KMS-11 (cell line): ENCODE measurements around the gene ADGRB2.

Experiments
- H2AFZ ChIP-seq: fragments of 200-600 bp; sonication (generic); 2 replicates; pipeline ENCODE4 v1.6.1; 2016; ENCODE audit warnings: antibody characterized with exemption, mixed run types, low read depth
- H3K27ac ChIP-seq: fragments of 200-600 bp; sonication (generic); 2 replicates; pipeline ENCODE4 v1.6.1; 2016; ENCODE audit warnings: mild to moderate bottlenecking, mixed run types
- H3K27me3 ChIP-seq: fragments of 200-600 bp; sonication (generic); 2 replicates; pipeline ENCODE4 v1.6.1; 2017; ENCODE audit warnings: mild to moderate bottlenecking, low read depth, mixed run types, moderate library complexity; ENCODE audit not compliant: insufficient read depth
- H3K36me3 ChIP-seq: fragments of 200-600 bp; sonication (generic); 2 replicates; pipeline ENCODE4 v1.6.1; 2017; ENCODE audit warnings: mild to moderate bottlenecking, mixed run types; ENCODE audit not compliant: insufficient read depth
- H3K4me1 ChIP-seq: fragments of 200-600 bp; sonication (generic); 2 replicates; pipeline ENCODE4 v1.6.1; 2016; ENCODE audit warnings: mild to moderate bottlenecking, low read depth, mixed run types; ENCODE audit not compliant: poor library complexity, severe bottlenecking
- H3K4me2 ChIP-seq: fragments of 200-600 bp; sonication (generic); 2 replicates; pipeline ENCODE4 v1.7.0; 2016; ENCODE audit warnings: mild to moderate bottlenecking, mixed run types
- H3K4me3 ChIP-seq: fragments of 200-600 bp; sonication (generic); IDR thresholded peaks from 2 replicates; pipeline ENCODE4 v1.6.1; 2017; ENCODE audit warnings: low read depth, low read length, mixed read lengths; ENCODE audit not compliant: insufficient read depth
- H3K79me2 ChIP-seq: fragments of 200-600 bp; sonication (generic); 2 replicates; pipeline ENCODE4 v1.6.1; 2016; ENCODE audit warnings: low read depth, mixed run types; ENCODE audit not compliant: insufficient read depth
- H3K9ac ChIP-seq: fragments of 200-600 bp; sonication (generic); 2 replicates; pipeline ENCODE4 v1.6.1; 2016; ENCODE audit warnings: mild to moderate bottlenecking, mixed run types
- H4K20me1 ChIP-seq: fragments of 200-600 bp; sonication (generic); 2 replicates; pipeline ENCODE4 v1.6.1; 2016; ENCODE audit warnings: mild to moderate bottlenecking, mixed run types; ENCODE audit not compliant: insufficient read depth
- CTCF ChIP-seq: fragments of 200-600 bp; sonication (generic); conservative IDR thresholded peaks from 2 replicates; pipeline ENCODE4 v1.6.1; 2017; ENCODE audit warnings: low read depth, mild to moderate bottlenecking, antibody characterized with exemption, low read length, moderate library complexity, mixed read lengths

ADGRB2 gene

GRCh38 chr1:31677401-31677800 lies 86.7 kb downstream of the ADGRB2 start:
- Histone ChIP-seq H3K4me2 (no peak overlapping the region), H4K20me1 (no peaks in the 10 kb centered on the region), H3K4me1 (no peaks in the 10 kb centered on the region), H3K36me3 (no peaks in the 10 kb centered on the region), H2AFZ (no peak overlapping the region), H3K27ac (no peak overlapping the region), H3K79me2 (no peaks in the 10 kb centered on the region), H3K27me3 (peaks cover 41% of the 10 kb centered on the region), H3K9ac (no peak overlapping the region), H3K4me3 (no peak overlapping the region)
- TF ChIP-seq CTCF, result no peak
